ENCODE data around the gene TSR3. TPM values are rescaled to one million over a fixed set of nuclear protein-coding genes. Genes with fewer than 3 reads are reported as not detected.

Gene TSR3
- total and polyA plus RNA-seq, 2 donors = 22.3 to 62.1 TPM

DNA sequence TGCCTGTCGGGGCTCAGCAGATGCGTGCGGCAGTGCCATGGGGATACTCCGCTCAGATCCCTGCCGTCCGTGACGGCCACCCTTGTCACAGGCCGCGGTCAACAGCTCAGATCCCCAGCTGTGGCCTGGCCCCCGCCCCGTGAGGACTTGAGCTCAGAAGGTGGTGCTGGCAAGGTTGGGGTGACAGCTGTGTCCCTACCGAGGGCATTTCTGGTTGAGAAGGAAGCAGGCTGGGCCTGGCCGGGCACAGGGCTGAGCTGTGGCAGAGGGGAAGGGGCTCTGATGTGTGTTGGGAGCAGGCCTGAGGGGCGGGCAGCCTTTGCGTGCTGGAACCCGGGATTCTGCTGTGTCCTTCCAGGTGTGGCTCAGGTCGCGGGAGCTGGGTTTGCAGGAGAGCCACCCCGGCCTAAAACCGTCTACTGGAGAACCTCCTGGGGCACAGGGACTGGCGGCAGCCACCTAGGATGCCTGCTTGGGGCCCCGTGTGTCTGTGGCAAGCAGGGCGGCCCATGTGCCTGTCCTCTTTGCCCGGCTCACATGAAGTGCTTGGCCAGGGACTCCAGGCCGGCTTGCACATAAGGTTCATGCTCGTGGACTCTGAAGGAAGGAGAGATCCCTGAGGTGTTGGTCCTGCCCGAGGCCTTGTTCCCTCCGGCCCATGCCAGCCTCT, 37.1 kb downstream of the TSR3 start:
- H3K4me3 ChIP-seq (ENCODE audit: low read depth, low read length) = no peak overlapping the region
- peaks cover 9% of the 10 kb centered on the region for H3K36me3 ChIP-seq (ENCODE audit: insufficient read depth)
- H3K27ac ChIP-seq (ENCODE audit: low read depth) = no peak overlapping the region
- 88% methylated on average over 28 of the region's 28 CpGs for WGBS
- no peak for DNase-seq (ENCODE audit: extremely low spot score)
- peaks cover 4% of the 10 kb centered on the region for H3K4me1 ChIP-seq (ENCODE audit: insufficient read depth)

GRCh38 chr16:1313721-1314369, 37.8 kb downstream of the TSR3 start:
- no peak for DNase-seq (ENCODE audit: extremely low spot score)
- Histone ChIP-seq H3K4me1 (ENCODE audit: insufficient read depth) (peaks cover 4% of the 10 kb centered on the region), H3K27ac (ENCODE audit: low read depth) (no peak overlapping the region), H3K4me3 (ENCODE audit: low read depth, low read length) (no peak overlapping the region), H3K36me3 (ENCODE audit: insufficient read depth) (peaks cover 9% of the 10 kb centered on the region)
- 87% methylated on average over 38 of the region's 38 CpGs for WGBS

DNA sequence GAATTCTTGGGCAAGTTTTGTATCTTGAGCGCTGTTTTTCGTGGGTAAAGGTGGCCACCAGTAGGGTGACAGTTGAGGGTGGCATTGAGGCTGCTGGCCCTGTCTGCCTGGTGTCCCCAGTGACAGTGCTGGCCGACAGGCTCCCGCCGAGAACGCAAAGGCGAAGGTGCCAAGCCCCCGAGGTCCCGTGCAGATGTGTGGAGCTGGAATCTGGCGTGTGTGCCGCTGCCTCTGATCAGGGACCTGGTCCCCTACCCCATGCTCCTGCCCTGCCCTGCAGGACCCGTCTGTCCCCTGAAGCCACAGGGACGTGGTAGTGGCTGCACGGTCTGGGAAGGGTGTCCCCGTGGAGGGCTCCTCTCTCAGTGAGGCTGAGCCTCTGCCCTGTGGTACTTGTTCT, 38.8 kb downstream of the TSR3 start:
- H3K36me3 ChIP-seq (ENCODE audit: insufficient read depth) = peaks cover 5% of the 10 kb centered on the region
- H3K4me3 ChIP-seq (ENCODE audit: low read depth, low read length) = no peak overlapping the region
- no peak overlapping the region for H3K27ac ChIP-seq (ENCODE audit: low read depth)
- peaks cover 4% of the 10 kb centered on the region for H3K4me1 ChIP-seq (ENCODE audit: insufficient read depth)
- DNase-seq (ENCODE audit: extremely low spot score) = no peak
- 86% methylated on average over 15 of the region's 15 CpGs for WGBS

DNA sequence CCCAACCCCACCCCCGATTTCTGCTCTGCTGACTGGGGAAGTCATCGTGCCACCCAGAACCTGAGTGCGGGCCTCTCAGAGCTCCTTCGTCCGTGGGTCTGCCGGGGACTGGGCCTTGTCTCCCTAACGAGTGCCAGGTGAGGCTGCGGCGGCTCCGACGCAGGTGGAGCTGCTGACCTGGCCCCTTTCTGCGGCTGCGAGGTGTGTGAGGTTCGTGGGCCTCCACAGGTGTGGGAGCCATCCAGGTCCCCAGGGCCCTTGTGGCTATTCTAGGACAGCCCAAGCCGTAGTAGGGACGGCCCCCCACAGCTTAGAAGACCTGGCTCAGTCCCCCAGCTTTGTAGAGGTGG, 39.2 kb downstream of the TSR3 start:
- 81% methylated on average over 16 of the region's 16 CpGs for WGBS
- no peak for DNase-seq (ENCODE audit: extremely low spot score)
- H3K4me1 ChIP-seq (ENCODE audit: insufficient read depth) = peaks cover 4% of the 10 kb centered on the region
- peaks cover 4% of the 10 kb centered on the region for H3K36me3 ChIP-seq (ENCODE audit: insufficient read depth)
- H3K4me3 ChIP-seq (ENCODE audit: low read depth, low read length) = no peak overlapping the region
- H3K27ac ChIP-seq (ENCODE audit: low read depth) = no peak overlapping the region

DNA sequence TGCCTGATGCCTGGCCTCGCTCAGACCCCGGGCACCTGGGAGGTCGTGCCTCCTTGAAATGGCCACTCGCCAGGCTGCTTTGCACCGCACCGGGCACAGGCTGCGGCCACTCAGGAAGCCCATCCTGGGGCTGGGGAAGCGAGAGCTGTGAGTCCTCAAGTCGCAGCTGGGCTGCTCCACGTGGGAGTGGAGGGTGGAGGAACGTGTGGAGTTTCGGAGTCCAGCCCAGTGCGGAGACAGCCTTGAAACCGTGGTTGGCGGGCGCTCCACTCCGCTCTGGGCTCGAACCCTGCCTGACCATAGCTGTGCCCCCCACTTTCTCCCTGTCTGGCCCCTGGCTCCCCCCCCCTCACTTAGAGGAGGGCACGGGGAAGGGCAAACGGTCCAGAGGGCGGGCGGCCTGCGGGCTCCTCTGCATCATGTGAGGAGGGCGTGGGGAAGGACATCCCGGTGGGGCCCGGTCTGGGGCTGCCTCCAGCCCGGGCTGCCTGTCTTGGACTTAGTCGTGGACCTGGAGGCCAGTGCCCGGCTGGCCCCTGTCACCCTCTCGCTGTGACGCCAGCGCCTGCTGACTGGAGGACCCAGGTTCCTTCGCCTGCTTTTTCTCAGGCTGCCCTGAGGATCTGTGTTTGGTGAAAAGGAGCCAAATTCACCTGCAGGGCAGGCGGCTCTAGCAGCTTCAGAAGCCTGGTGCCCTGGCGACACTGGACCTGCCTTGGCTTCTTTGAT, 39.8 kb downstream of the TSR3 start:
- no peak overlapping the region for H3K4me3 ChIP-seq (ENCODE audit: low read depth, low read length)
- peaks cover 4% of the 10 kb centered on the region for H3K4me1 ChIP-seq (ENCODE audit: insufficient read depth)
- no peak for DNase-seq (ENCODE audit: extremely low spot score)
- peaks cover 2% of the 10 kb centered on the region for H3K36me3 ChIP-seq (ENCODE audit: insufficient read depth)
- 26% methylated on average over 35 of the region's 35 CpGs for WGBS
- H3K27ac ChIP-seq (ENCODE audit: low read depth) = no peak overlapping the region

DNA sequence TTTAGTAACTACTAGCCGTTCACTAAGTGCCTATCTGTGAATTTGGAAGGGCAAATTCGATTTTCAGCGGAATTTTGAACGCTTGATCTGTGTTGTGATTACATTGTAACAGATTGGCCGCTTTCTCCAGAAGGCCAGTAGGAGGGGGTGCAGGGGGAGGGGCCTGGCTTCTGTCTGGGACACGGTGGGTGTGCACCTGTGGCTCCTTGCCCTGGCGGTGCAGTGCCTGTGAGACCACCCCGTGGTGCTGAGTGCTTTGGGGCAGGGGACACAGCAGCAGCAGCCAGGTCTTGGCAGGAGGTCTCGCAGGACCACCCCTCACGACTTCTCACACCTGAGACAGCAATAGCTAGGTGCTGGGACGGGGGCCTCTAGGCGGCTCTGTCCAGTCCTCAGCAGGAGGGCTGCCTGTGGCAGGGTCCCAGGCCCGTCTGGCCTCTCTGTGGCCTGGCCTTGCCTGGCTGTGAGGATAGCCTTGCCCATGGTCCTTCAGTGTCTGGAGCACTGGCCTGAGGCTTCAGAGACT, 40.4 kb downstream of the TSR3 start:
- WGBS = 14% methylated on average over 13 of the region's 13 CpGs
- peaks cover 4% of the 10 kb centered on the region for H3K4me1 ChIP-seq (ENCODE audit: insufficient read depth)
- peak overlapping the region; percentile 97 for H3K4me3 ChIP-seq (ENCODE audit: low read depth, low read length)
- no peak overlapping the region for H3K27ac ChIP-seq (ENCODE audit: low read depth)
- DNase-seq (ENCODE audit: extremely low spot score) = no peak
- H3K36me3 ChIP-seq (ENCODE audit: insufficient read depth) = no peaks in the 10 kb centered on the region

DNA sequence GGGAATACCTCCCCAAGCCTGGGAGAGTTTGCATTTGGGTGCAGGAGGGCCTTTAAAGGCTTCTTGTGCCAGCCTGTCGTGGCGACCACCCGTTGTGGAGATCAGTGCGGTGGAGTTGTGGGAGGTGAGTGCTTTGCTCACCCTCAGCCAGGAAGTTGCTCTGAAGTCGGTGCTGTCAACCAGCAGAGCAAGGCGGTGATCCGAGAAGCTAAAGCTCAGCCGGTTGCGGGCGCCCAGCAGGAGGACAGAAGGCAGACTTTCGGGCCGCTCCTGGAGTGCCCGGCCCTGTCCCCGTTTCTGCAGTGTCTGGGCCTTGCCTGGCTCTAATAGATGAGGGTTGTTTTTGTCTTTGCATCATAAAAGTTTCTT, 40.9 kb downstream of the TSR3 start:
- WGBS = 4% methylated on average over 14 of the region's 14 CpGs
- no peaks in the 10 kb centered on the region for H3K36me3 ChIP-seq (ENCODE audit: insufficient read depth)
- DNase-seq (ENCODE audit: extremely low spot score) = no peak
- H3K27ac ChIP-seq (ENCODE audit: low read depth) = no peak overlapping the region
- H3K4me3 ChIP-seq (ENCODE audit: low read depth, low read length) = peak overlapping the region; percentile 97
- H3K4me1 ChIP-seq (ENCODE audit: insufficient read depth) = peaks cover 4% of the 10 kb centered on the region

DNA sequence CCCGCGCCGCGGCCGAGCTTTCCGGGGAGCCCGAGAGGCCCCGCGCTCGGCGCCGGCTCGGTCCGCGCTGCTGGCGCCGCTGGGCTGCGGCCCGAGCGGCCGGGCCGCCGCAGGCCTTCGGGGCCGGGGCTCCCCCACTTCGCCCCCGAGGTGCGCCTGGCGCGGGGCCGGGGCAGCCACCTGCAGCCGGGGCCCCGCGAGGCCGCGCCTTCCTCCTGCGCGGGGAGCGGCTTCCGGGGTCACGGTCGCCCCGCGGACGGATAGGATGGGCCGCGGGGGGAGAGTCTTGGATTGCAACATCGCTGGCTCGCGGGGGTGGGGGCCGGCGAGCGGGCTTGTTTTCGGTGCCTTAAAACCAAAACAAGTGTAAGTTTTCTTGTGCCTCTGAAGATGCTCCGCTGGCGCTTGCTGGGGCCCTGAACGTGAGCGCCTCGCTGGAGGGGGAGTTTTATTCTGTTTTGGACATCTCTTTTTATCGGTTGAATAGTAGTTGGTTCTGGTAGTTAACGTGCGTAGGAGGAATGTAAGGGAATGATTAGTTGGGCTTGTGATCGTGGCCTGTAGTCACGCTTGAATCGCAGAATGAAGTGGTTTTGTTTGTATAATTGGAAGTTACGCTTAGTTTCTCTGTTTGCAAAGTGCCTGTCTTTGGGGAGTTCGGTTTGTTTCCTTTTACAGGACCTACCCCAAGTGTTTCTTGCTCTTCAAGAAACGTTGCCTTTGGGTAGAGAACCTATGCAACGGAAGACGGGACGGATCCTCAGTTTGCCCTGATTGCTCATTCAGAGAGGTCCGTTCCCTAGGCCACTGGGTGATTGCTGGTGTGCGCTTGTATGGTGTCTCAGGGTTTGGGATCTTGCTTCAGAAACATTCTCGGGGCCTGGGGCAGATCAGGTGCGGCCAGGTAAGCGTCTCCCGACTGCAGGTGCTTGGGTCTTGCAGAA, 41.5 kb downstream of the TSR3 start:
- peak overlapping the region; percentile 97 for H3K4me3 ChIP-seq (ENCODE audit: low read depth, low read length)
- no peaks in the 10 kb centered on the region for H3K36me3 ChIP-seq (ENCODE audit: insufficient read depth)
- H3K27ac ChIP-seq (ENCODE audit: low read depth) = peak overlapping the region; percentile 38
- peaks cover 4% of the 10 kb centered on the region for H3K4me1 ChIP-seq (ENCODE audit: insufficient read depth)
- WGBS = 1% methylated on average over 77 of the region's 77 CpGs
- DNase-seq (ENCODE audit: extremely low spot score) = no peak

DNA sequence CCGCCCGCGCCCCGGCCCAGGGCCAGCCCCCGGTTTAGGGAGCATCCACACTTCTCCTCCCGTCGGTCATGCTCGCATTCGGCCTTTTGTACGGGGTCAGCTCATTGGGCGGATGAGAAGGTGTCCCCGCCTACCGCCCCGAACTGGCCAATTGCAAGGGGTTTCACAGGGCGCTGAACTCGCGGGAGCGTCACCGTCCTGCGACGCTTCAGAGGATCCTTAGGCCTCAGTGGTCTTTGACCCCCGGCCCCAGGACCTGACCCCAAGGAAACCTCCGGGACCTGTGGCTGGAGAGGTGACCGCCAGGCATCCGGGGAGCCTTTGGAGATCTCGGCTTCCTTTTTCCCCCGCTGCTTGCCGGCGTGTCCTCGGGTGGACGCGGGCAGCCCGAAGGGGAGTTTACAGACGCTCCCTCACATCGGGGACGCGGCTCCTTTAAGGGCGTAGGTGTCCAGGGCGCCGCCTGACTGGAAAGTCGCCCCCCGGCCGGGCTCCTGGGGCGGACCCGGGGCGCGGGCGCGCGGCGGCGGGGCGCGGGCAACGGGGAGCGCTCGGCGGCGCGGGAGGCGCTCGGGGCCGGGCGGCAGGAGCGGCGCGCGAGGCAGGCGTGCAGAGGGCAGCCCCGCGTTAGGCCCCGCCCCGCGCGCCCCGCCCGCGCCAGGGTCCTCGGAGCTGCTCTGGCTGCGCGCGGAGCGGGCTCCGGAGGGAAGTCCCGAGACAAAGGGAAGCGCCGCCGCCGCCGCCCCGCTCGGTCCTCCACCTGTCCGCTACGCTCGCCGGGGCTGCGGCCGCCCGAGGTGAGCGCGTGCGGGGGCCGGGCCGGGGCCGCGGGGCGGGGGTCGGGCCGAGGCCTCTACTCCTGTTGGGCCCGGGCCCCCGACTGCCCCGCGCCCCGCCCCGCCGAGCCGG, 42.4 kb downstream of the TSR3 start, which contains the start of gene UBE2I:
UBE2I (plus strand) TSS at position 660 of the 909 bp plus-strand sequence. CDS start 4,395 bp downstream, outside the sequence.
- DNase-seq (ENCODE audit: extremely low spot score) = peak; percentile 97
- 1% methylated on average over 117 of the region's 117 CpGs for WGBS
- no peaks in the 10 kb centered on the region for H3K36me3 ChIP-seq (ENCODE audit: insufficient read depth)
- peaks cover 4% of the 10 kb centered on the region for H3K4me1 ChIP-seq (ENCODE audit: insufficient read depth)
- H3K4me3 ChIP-seq (ENCODE audit: low read depth, low read length) = peak within 1 kb of the TSS; percentile 97
- H3K27ac ChIP-seq (ENCODE audit: low read depth) = peak within 1 kb of the TSS; percentile 93

DNA sequence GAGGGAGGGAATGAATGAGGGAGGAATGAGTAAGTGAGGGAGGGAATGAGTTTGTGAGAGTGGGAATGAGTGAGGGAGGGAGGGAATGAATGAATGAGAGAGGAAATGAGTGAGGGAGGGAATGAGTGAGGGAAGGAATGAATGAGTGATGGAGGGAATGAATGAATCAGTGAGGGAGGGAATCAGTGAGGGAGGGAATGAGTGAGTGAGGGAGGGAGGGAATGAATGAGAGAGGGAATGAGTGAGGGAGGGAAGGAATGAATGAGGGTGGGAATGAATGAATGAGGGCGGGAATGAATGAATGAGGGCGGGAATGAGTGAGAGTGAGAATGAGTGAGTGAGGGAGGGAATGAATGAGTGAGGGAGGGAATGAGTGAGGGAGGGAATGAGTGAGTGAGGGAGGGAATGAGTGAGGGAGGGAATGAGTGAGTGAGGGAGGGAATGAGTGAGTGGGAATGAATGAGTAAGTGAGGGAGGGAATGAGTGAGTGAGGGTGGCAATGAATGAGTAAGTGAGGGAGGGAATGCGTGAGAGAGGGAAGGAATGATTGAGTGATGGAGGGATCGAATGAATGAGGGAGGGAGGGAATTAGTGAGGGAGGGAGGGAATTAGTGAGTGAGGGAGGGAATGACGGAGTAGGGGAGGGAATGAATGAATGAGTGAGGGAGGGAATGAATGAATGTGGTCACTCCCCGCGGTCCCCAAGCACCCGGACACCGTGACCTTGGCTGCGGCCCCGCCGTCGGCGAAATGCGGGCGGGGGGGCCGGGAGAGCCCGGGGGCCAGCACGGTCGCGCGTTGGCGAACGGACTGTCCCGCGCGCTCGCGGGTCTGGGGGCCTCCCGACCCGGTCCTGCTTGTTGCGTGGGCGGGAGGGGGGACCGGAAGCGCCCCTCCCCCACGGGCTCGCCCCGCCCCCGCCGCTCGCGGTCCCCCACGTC, 43.4 kb downstream of the TSR3 start:
- peak overlapping the region; percentile 97 for H3K4me3 ChIP-seq (ENCODE audit: low read depth, low read length)
- H3K4me1 ChIP-seq (ENCODE audit: insufficient read depth) = peaks cover 4% of the 10 kb centered on the region
- no peak for DNase-seq (ENCODE audit: extremely low spot score)
- no peak overlapping the region for H3K27ac ChIP-seq (ENCODE audit: low read depth)
- no peaks in the 10 kb centered on the region for H3K36me3 ChIP-seq (ENCODE audit: insufficient read depth)
- whole genome bisulfite sequencing = 4% methylated on average over 42 of the region's 43 CpGs

DNA sequence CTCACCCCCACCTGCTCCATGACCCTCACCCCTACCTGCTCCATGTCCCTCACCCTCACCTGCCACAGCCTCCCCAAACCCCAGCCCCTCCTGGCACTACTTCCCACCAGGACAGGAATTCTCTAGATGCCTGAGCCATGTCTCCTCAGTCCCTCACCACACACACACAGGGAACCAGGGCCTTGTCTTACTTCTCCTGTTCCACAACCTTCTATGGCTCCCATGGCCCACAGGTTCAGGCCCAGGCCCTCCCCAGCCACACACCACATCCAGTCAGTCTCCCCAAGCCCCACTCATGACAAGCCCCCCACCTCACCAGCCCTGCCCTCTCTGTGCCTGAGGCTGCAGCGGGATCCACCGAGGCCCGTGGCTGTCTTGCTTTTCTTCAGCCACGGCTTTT, 45.3 kb downstream of the TSR3 start:
- Histone ChIP-seq H3K27ac (ENCODE audit: low read depth) (no peak overlapping the region), H3K36me3 (ENCODE audit: insufficient read depth) (no peaks in the 10 kb centered on the region), H3K4me1 (ENCODE audit: insufficient read depth) (peaks cover 2% of the 10 kb centered on the region), H3K4me3 (ENCODE audit: low read depth, low read length) (no peak overlapping the region)
- DNase-seq (ENCODE audit: extremely low spot score) = no peak
- WGBS = 63% methylated on average over 4 of the region's 4 CpGs

Measured in urinary bladder (tissue), 4 donors.